HL-60 (cell line): ENCODE results near the gene POP7.

Source experiments
- DNase-seq, 2 experiments: peaks; one replicate each; pipeline ENCODE4 v3.0.0-alpha.2; 2010 to 2020; ENCODE audit warnings: low read depth in 1 of 2, low spot score in 1 of 2
- H3K27ac ChIP-seq: fragments of 250-450 bp; sonication (Bioruptor Pico); replicated peaks from 2 replicates; pipeline ENCODE4 v1.5.1; 2020; ENCODE audit warnings: mild to moderate bottlenecking, moderate library complexity
- H3K27me3 ChIP-seq: fragments of 250-450 bp; sonication (Bioruptor Pico); 2 replicates; pipeline ENCODE4 v1.5.1; 2021; ENCODE audit warnings: mild to moderate bottlenecking, moderate library complexity; ENCODE audit not compliant: insufficient read depth, poor library complexity, severe bottlenecking
- H3K4me3 ChIP-seq: replicated peaks from 2 replicates; pipeline ENCODE4 v1.5.1; 2011; ENCODE audit warnings: mild to moderate bottlenecking, control low read depth, low read length; ENCODE audit not compliant: insufficient read depth
- CTCF ChIP-seq: IDR thresholded peaks from one replicate; pipeline ENCODE4 v1.5.1; 2011; ENCODE audit warnings: low read length, control low read depth, inconsistent platforms; ENCODE audit not compliant: insufficient read depth
- GABPA ChIP-seq: IDR thresholded peaks from 2 replicates; pipeline ENCODE4 v1.6.1; 2012; ENCODE audit warnings: low read depth
- POLR2AphosphoS5 ChIP-seq: IDR thresholded peaks from 2 replicates; pipeline ENCODE4 v1.6.1; 2012; ENCODE audit warnings: low read depth
- REST ChIP-seq: IDR thresholded peaks from 2 replicates; pipeline ENCODE4 v1.6.1; 2012; ENCODE audit warnings: low read depth; ENCODE audit not compliant: insufficient replicate concordance
- SPI1 ChIP-seq: IDR thresholded peaks from 2 replicates; pipeline ENCODE4 v1.6.1; 2012; ENCODE audit warnings: low read depth, mild to moderate bottlenecking, borderline replicate concordance

POP7 gene

DNA sequence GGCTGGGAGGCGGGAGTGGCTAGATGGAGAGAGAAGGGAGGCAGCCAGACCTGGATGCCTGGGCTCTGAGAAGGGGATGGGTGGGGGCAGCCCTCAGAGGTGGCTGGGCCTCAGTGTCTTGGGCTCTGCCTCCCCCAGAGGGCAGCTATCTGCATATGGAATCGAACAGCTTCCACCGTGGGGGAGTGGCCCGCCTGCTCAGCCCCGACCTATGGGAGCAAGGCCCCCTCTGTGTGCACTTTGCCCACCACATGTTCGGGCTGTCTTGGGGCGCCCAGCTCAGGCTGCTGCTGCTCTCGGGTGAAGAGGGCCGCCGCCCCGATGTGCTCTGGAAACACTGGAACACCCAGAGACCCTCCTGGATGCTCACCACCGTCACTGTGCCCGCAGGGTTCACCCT lies 30.8 kb downstream of the POP7 start:
- TF ChIP-seq CTCF (no peak), REST (no peak), SPI1 (no peak), GABPA (no peak), POLR2AphosphoS5 (no peak)
- Histone ChIP-seq H3K27me3 (no peaks in the 10 kb centered on the region), H3K4me3 (no peak overlapping the region), H3K27ac (no peak overlapping the region)
- no peak for DNase-seq

DNA sequence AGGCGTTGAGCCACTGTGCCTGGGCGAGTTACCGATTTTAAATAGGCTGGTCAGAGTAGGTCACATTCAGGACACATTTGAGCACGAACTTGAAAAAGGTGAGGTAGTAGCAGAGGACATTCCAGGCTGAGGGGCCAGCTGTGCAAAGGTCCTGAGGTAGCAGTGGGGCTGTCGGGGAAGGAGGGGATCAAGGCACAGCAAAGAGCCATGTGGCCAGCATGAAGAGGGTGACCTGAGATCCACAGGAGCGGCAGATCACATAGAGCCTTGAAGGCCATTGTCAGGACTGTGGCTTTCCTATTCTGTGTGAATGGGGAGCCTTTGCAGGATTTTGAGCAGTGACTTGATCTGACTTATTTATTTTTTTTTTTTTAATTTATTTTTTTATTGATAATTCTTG lies 34.0 kb downstream of the POP7 start:
- TF ChIP-seq REST: no peak
- no peak for TF ChIP-seq SPI1
- no peak for TF ChIP-seq CTCF
- no peak for TF ChIP-seq GABPA
- no peaks in the 10 kb centered on the region for H3K27me3 ChIP-seq
- no peak for DNase-seq
- no peak overlapping the region for H3K27ac ChIP-seq
- H3K4me3 ChIP-seq: no peak overlapping the region

- DNase-seq: no peak
- H3K4me3 ChIP-seq: no peak overlapping the region
- H3K27me3 ChIP-seq: no peaks in the 10 kb centered on the region
- no peak overlapping the region for H3K27ac ChIP-seq
- no peak for TF ChIP-seq SPI1
- TF ChIP-seq CTCF: no peak
- TF ChIP-seq GABPA: no peak
- no peak for TF ChIP-seq REST
- no peak for TF ChIP-seq POLR2AphosphoS5
Observed at GRCh38 chr7:100744605-100745004, 38.7 kb downstream of the POP7 start.
